ENCODE results near the gene TJP2. TPM values are rescaled to one million over a fixed set of nuclear protein-coding genes. Genes with fewer than 3 reads are reported as not detected.
"Not testable (repeated sequence)": the region's sequence is repeated elsewhere in the genome, so short reads cannot be mapped to it uniquely, and the experiment has no call there.

TJP2 gene
- total RNA-seq, 2 donors from 2014 or later = 207 to 226 TPM

DNA sequence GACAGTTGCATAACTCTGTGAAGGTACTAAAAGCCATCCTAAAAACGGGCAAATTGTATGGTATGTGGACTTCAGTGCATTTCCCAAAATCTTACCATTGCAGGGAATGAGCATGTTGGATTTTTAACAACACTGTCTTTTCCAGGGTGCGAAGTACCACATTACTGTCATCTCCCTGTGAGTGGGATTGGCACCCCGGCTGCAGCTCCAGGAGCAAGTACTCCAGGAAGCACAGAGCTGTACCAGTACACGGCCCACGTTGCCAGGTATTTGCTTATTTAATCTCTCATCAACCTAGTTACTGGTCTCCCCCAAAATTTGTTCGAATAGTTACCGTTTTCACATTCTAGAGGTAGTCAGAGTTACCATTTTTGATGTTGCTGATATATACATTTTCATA lies 22.6 kb upstream of the TJP2 start:
- Histone ChIP-seq H3K9me3 (no peaks in the 10 kb centered on the region), H3K27ac (no peak overlapping the region), H3K27me3 (replicated peaks; ENCODE audit: insufficient read depth) (no peaks in the 10 kb centered on the region), H3K36me3 (no peaks in the 10 kb centered on the region), H3K4me1 (ENCODE audit: control insufficient read depth in 1 of 2, low read depth in 2 of 2) (peaks cover 0 to 28% of the 10 kb centered on the region in 2 donors), H3K4me3 (no peak overlapping the region)
- no peak for ATAC-seq (ENCODE audit: insufficient number of reproducible peaks, low FRiP score, low read depth)
- TF ChIP-seq CTCF (IDR thresholded peaks at IDR 0.05) = no peak
- no peak for DNase-seq (ENCODE audit: low spot score)

- Histone ChIP-seq H3K36me3 (no peaks in the 10 kb centered on the region), H3K27me3 (replicated peaks; ENCODE audit: insufficient read depth) (no peaks in the 10 kb centered on the region), H3K27ac (no peak overlapping the region), H3K4me3 (no peak overlapping the region), H3K4me1 (ENCODE audit: control insufficient read depth in 1 of 2, low read depth in 2 of 2) (peaks cover 3 to 22% of the 10 kb centered on the region in 2 donors), H3K9me3 (no peaks in the 10 kb centered on the region)
- ATAC-seq (ENCODE audit: insufficient number of reproducible peaks, low FRiP score, low read depth) = no peak
- DNase-seq (ENCODE audit: low spot score) = no peak
- TF ChIP-seq CTCF (IDR thresholded peaks at IDR 0.05) = no peak
These were observed 20.2 kb upstream of the TJP2 start for GRCh38 chr9:69153707-69154521.

GRCh38 chr9:69155341-69156030 lies 18.6 kb upstream of the TJP2 start:
- H3K27me3 ChIP-seq (replicated peaks; ENCODE audit: insufficient read depth) = no peaks in the 10 kb centered on the region
- ATAC-seq (ENCODE audit: insufficient number of reproducible peaks, low FRiP score, low read depth) (no peak), DNase-seq (ENCODE audit: low spot score) (no peak)
- H3K4me3 ChIP-seq = no peak overlapping the region
- H3K9me3 ChIP-seq = no peaks in the 10 kb centered on the region
- H3K36me3 ChIP-seq = no peaks in the 10 kb centered on the region
- TF ChIP-seq CTCF (IDR thresholded peaks at IDR 0.05) = no peak
- H3K27ac ChIP-seq = no peak overlapping the region
- peaks cover 3 to 12% of the 10 kb centered on the region in 2 donors for H3K4me1 ChIP-seq (ENCODE audit: control insufficient read depth in 1 of 2, low read depth in 2 of 2)

- Histone ChIP-seq H3K4me1 (ENCODE audit: control insufficient read depth in 1 of 2, low read depth in 2 of 2) (peaks cover 0 to 3% of the 10 kb centered on the region in 2 donors), H3K4me3 (no peak overlapping the region), H3K36me3 (no peaks in the 10 kb centered on the region), H3K27me3 (replicated peaks; ENCODE audit: insufficient read depth) (no peaks in the 10 kb centered on the region), H3K27ac (no peak overlapping the region), H3K9me3 (no peaks in the 10 kb centered on the region)
- DNase-seq (ENCODE audit: low spot score) = no peak
- TF ChIP-seq CTCF (IDR thresholded peaks at IDR 0.05) = no peak
- no peak for ATAC-seq (ENCODE audit: insufficient number of reproducible peaks, low FRiP score, low read depth)
These were observed 16.2 kb upstream of the TJP2 start for GRCh38 chr9:69157751-69158466.

DNA sequence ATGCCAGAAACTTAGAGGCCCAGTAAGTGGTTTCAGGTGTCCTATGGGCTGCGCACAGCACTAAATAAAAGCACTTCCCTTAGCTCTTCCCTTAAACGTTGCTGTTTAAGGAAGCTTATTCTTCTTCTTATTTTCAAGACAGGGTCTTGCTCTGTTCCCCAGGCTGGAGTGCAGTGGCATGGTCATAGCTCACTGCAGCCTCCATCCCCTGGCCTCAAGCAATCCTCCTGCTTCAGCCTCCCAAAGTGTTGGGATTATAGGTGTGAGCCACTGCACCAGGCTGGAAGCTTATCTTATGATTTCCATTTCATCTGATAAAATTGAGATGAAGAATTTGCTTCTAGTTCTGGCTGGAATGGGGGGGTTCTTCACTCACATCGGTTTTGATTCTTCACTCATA lies 15.6 kb upstream of the TJP2 start:
- H3K36me3 ChIP-seq = no peaks in the 10 kb centered on the region
- no peak overlapping the region for H3K27ac ChIP-seq
- H3K4me3 ChIP-seq = no peak overlapping the region
- H3K27me3 ChIP-seq (replicated peaks; ENCODE audit: insufficient read depth) = no peaks in the 10 kb centered on the region
- no peak for TF ChIP-seq CTCF (IDR thresholded peaks at IDR 0.05)
- peaks cover 0 to 3% of the 10 kb centered on the region in 2 donors for H3K4me1 ChIP-seq (ENCODE audit: control insufficient read depth in 1 of 2, low read depth in 2 of 2)
- no peaks in the 10 kb centered on the region for H3K9me3 ChIP-seq
- ATAC-seq (ENCODE audit: insufficient number of reproducible peaks, low FRiP score, low read depth) = no peak
- no peak for DNase-seq (ENCODE audit: low spot score)

GRCh38 chr9:69164573-69164972 lies 9.5 kb upstream of the TJP2 start:
- H3K9me3 ChIP-seq; H3K27ac ChIP-seq; H3K4me3 ChIP-seq; H3K36me3 ChIP-seq; H3K4me1 ChIP-seq (ENCODE audit: control insufficient read depth in 1 of 2, low read depth in 2 of 2); DNase-seq (ENCODE audit: low spot score); H3K27me3 ChIP-seq (replicated peaks; ENCODE audit: insufficient read depth); ATAC-seq (ENCODE audit: insufficient number of reproducible peaks, low FRiP score, low read depth): not testable (repeated sequence)
